MM.1S (cell line): ENCODE measurements around the gene MYCL.

Source experiments
- DNase-seq: peaks from one replicate; pipeline ENCODE4 v3.0.0-alpha.2; 2015
- H2AFZ ChIP-seq: fragments of 300-600 bp; sonication (generic); 2 replicates; pipeline ENCODE4 v1.6.0; 2016; ENCODE audit warnings: antibody characterized with exemption, low read length
- H3F3A ChIP-seq: fragments of 300-600 bp; sonication (generic); 2 replicates; pipeline ENCODE4 v1.6.1; 2016; ENCODE audit warnings: mild to moderate bottlenecking, antibody characterized with exemption, low read length, moderate library complexity, mixed read lengths; ENCODE audit not compliant: insufficient read depth
- H3K27ac ChIP-seq: fragments of 300-600 bp; sonication (generic); 2 replicates; pipeline ENCODE4 v1.5.1; 2016; ENCODE audit warnings: mild to moderate bottlenecking, low read length
- H3K27me3 ChIP-seq: fragments of 300-600 bp; sonication (generic); replicated peaks from 2 replicates; pipeline ENCODE4 v1.6.0; 2016; ENCODE audit warnings: low read length; ENCODE audit not compliant: insufficient read depth
- H3K36me3 ChIP-seq: fragments of 300-600 bp; sonication (generic); replicated peaks from 2 replicates; pipeline ENCODE4 v1.6.1; 2016; ENCODE audit warnings: mild to moderate bottlenecking, low read length, mixed read lengths; ENCODE audit not compliant: insufficient read depth
- H3K4me1 ChIP-seq: fragments of 300-600 bp; sonication (generic); 2 replicates; pipeline ENCODE4 v1.6.1; 2016; ENCODE audit warnings: low read length, mixed read lengths
- H3K4me2 ChIP-seq: fragments of 300-600 bp; sonication (generic); 2 replicates; pipeline ENCODE4 v1.6.0; 2016; ENCODE audit warnings: low read depth, low read length
- H3K4me3 ChIP-seq: fragments of 300-600 bp; sonication (generic); 2 replicates; pipeline ENCODE4 v1.5.1; 2016; ENCODE audit warnings: low read length, mixed read lengths
- H3K79me2 ChIP-seq: fragments of 300-600 bp; sonication (generic); 2 replicates; pipeline ENCODE4 v1.6.1; 2016; ENCODE audit warnings: mixed run types, low read length, mixed read lengths
- H3K9ac ChIP-seq: fragments of 300-600 bp; sonication (generic); 2 replicates; pipeline ENCODE4 v1.6.1; 2016; ENCODE audit warnings: low read length, mixed read lengths
- H3K9me2 ChIP-seq: fragments of 300-600 bp; sonication (generic); replicated peaks from 2 replicates; pipeline ENCODE4 v1.6.1; 2016; ENCODE audit warnings: mild to moderate bottlenecking, low read length, mixed read lengths; ENCODE audit not compliant: insufficient read depth
- H3K9me3 ChIP-seq: fragments of 300-600 bp; sonication (generic); replicated peaks from 2 replicates; pipeline ENCODE4 v1.6.1; 2016; ENCODE audit warnings: mild to moderate bottlenecking, low read length, mixed read lengths; ENCODE audit not compliant: insufficient read depth
- H4K20me1 ChIP-seq: fragments of 300-600 bp; sonication (generic); 2 replicates; pipeline ENCODE4 v1.6.1; 2016; ENCODE audit warnings: mild to moderate bottlenecking, low read length, moderate library complexity, mixed read lengths; ENCODE audit not compliant: insufficient read depth
- EZH2 ChIP-seq: fragments of 300-600 bp; sonication (generic); optimal IDR thresholded peaks from 2 replicates; pipeline ENCODE3; 2017; ENCODE audit warnings: low read depth, mild to moderate bottlenecking, antibody characterized with exemption, low read length, mixed read lengths
- EZH2phosphoT487 ChIP-seq: fragments of 300-600 bp; sonication (generic); IDR thresholded peaks from 2 replicates; pipeline ENCODE4 v1.6.1; 2018; ENCODE audit warnings: antibody characterized with exemption, low read length
- TF ChIP-seq, protein P1 (sequence below): fragments of 300-600 bp; sonication (generic); IDR thresholded peaks from 2 replicates; pipeline ENCODE4 v1.5.1; 2016; ENCODE audit warnings: antibody characterized with exemption, low read length, mixed read lengths

The MYCL gene

DNA sequence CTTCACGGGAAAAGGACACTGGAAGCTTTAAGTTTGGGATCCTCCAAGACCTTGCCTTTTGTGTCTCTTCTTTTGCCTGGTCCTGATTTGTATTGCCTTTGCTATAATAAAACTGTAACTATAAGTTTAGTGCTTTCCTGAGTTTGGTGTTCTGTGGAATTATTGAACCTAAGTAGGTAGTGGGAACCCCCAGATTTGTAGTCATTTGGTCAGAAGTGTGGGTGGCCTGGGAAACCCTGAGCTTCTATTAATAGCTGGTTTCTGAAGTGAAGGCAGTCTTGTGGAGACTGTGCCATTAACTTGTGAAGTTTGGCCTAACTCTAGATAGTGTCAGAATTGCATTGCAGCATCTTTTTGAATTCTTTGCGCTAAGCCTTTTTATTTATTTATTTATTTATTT lies 6.8 kb upstream of the MYCL start:
- no peak for TF ChIP-seq EZH2
- no peaks in the 10 kb centered on the region for H3K4me1 ChIP-seq
- no peak overlapping the region for H3K4me2 ChIP-seq
- no peak overlapping the region for H3K27ac ChIP-seq
- no peaks in the 10 kb centered on the region for H3K9me2 ChIP-seq
- no peaks in the 10 kb centered on the region for H3K79me2 ChIP-seq
- H3F3A ChIP-seq = no peaks in the 10 kb centered on the region
- no peak overlapping the region for H3K4me3 ChIP-seq
- no peak overlapping the region for H2AFZ ChIP-seq
- H3K9me3 ChIP-seq = no peaks in the 10 kb centered on the region
- H3K9ac ChIP-seq = no peak overlapping the region
- H4K20me1 ChIP-seq = no peaks in the 10 kb centered on the region
- no peak for DNase-seq
- H3K27me3 ChIP-seq = no peaks in the 10 kb centered on the region
- H3K36me3 ChIP-seq = no peaks in the 10 kb centered on the region

- Histone ChIP-seq H3K79me2 (no peaks in the 10 kb centered on the region), H2AFZ (no peak overlapping the region), H4K20me1 (no peaks in the 10 kb centered on the region), H3K4me1 (no peaks in the 10 kb centered on the region), H3K27me3 (no peaks in the 10 kb centered on the region), H3K36me3 (no peaks in the 10 kb centered on the region), H3K9ac (no peak overlapping the region), H3K27ac (no peak overlapping the region), H3K9me2 (no peaks in the 10 kb centered on the region), H3K4me3 (no peak overlapping the region), H3K9me3 (no peaks in the 10 kb centered on the region), H3K4me2 (no peak overlapping the region), H3F3A (no peaks in the 10 kb centered on the region)
- DNase-seq = no peak
- TF ChIP-seq, protein P1, sequence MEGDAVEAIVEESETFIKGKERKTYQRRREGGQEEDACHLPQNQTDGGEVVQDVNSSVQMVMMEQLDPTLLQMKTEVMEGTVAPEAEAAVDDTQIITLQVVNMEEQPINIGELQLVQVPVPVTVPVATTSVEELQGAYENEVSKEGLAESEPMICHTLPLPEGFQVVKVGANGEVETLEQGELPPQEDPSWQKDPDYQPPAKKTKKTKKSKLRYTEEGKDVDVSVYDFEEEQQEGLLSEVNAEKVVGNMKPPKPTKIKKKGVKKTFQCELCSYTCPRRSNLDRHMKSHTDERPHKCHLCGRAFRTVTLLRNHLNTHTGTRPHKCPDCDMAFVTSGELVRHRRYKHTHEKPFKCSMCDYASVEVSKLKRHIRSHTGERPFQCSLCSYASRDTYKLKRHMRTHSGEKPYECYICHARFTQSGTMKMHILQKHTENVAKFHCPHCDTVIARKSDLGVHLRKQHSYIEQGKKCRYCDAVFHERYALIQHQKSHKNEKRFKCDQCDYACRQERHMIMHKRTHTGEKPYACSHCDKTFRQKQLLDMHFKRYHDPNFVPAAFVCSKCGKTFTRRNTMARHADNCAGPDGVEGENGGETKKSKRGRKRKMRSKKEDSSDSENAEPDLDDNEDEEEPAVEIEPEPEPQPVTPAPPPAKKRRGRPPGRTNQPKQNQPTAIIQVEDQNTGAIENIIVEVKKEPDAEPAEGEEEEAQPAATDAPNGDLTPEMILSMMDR = no peak
- TF ChIP-seq EZH2phosphoT487 = no peak
- TF ChIP-seq EZH2 = no peak
Observed at GRCh38 chr1:39907528-39908453, 6.1 kb upstream of the MYCL start.

GRCh38 chr1:39905172-39905571 lies 3.5 kb upstream of the MYCL start:
- no peaks in the 10 kb centered on the region for H3K79me2 ChIP-seq
- H3K9ac ChIP-seq = no peak overlapping the region
- no peaks in the 10 kb centered on the region for H3K9me2 ChIP-seq
- TF ChIP-seq EZH2 (no peak), EZH2phosphoT487 (no peak)
- TF ChIP-seq, protein P1 = no peak
- H3K9me3 ChIP-seq = no peaks in the 10 kb centered on the region
- H2AFZ ChIP-seq = no peak overlapping the region
- H3K4me1 ChIP-seq = peaks cover 4% of the 10 kb centered on the region; the same call in 1 of the 2 replicates
- no peaks in the 10 kb centered on the region for H3K36me3 ChIP-seq
- no peaks in the 10 kb centered on the region for H4K20me1 ChIP-seq
- no peaks in the 10 kb centered on the region for H3F3A ChIP-seq
- DNase-seq = no peak
- 0 out of 2 replicates have a peak, but pooled peaks cover 1% of the 10 kb centered on the region for H3K27me3 ChIP-seq
- no peak overlapping the region for H3K4me3 ChIP-seq
- H3K4me2 ChIP-seq = no peak overlapping the region
- no peak overlapping the region for H3K27ac ChIP-seq

DNA sequence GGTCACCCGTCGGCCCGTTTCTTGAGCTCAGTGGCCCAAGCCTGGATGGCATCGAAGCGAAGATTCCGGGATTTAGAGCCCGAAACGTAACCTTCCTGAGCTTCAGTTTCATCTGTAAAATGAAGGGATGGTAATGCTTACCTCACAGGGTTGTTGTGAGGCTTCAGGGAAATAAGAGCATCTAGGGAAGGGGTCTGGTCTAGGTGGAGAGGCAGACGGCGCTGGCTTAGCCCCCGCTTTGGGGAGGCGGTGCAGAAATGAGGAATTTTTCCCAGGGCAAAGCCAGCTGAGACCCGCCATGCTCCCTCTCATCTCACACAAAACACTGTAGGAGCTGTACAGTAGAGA lies 717 bp upstream of the MYCL start:
- TF ChIP-seq EZH2phosphoT487 (no peak), EZH2 (no peak)
- TF ChIP-seq, protein P1 = no peak
- Histone ChIP-seq H3F3A (no peaks in the 10 kb centered on the region), H3K79me2 (no peaks in the 10 kb centered on the region), H3K9me2 (no peaks in the 10 kb centered on the region), H3K27ac (no peak overlapping the region), H3K9me3 (no peaks in the 10 kb centered on the region), H2AFZ (peak overlapping the region; percentile 90), H3K4me1 (peaks cover 4% of the 10 kb centered on the region; the same call in 1 of the 2 replicates), H3K27me3 (peaks cover 7% of the 10 kb centered on the region; the same call in 1 of the 2 replicates), H3K4me3 (peak overlapping the region; percentile 88), H4K20me1 (no peaks in the 10 kb centered on the region), H3K9ac (peak overlapping the region; percentile 33; the same call in 1 of the 2 replicates), H3K36me3 (no peaks in the 10 kb centered on the region), H3K4me2 (peak overlapping the region; percentile 92)
- DNase-seq = no peak
